NCI-H345 (cell line): ENCODE data around the gene C14orf180.
"Not testable (repeated sequence)": the region's sequence is repeated elsewhere in the genome, so short reads cannot be mapped to it uniquely, and the experiment has no call there.

Experiments used
- DNase-seq: peaks from one replicate; lab custom pipeline; 2025; lab: John Stamatoyannopoulos, UW

Gene C14orf180

GRCh38 chr14:104614126-104614812, 34.7 kb downstream of the C14orf180 start:
- DNase-seq, result no peak

DNA sequence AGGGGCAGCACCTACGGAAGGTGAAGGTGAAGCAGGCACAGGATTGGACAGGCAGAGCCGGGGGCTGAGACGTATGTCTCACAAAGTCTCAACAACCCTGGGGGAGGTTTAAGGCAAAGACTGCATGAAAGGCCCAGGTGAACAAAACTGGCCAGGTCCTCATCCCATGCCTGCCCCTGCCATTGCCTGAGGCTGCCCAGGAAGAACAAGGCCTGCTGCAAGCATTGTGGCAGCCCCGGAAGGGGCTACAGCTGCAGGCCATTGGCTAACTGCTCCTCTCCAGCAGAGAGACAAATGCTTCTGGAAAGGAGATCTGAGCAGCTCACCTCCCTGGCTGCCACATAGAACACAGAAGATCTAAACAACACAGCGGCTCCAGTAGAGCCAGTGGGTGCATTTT, 45.4 kb downstream of the C14orf180 start:
- DNase-seq, result no peak

DNA sequence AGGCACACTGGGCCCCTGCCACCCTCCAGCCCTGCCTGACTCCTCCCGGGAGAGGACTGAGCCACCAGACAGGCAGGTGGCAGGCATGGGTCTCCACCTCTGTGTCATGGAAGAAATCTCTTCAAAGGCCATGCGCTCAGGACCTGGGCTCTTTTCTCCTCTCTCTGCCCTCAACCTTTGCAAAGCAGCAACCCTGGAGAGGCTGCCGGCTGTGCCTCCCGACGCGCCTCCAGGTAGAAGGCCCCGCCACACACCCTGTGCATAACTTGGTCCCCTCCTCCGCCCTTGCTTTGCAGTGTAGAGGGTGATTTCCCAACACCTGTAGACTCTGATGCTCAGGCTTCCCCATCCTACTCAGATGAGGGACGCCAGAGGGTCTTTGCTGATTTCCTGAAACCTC, 53.2 kb downstream of the C14orf180 start:
- peak; percentile 31 for DNase-seq

DNA sequence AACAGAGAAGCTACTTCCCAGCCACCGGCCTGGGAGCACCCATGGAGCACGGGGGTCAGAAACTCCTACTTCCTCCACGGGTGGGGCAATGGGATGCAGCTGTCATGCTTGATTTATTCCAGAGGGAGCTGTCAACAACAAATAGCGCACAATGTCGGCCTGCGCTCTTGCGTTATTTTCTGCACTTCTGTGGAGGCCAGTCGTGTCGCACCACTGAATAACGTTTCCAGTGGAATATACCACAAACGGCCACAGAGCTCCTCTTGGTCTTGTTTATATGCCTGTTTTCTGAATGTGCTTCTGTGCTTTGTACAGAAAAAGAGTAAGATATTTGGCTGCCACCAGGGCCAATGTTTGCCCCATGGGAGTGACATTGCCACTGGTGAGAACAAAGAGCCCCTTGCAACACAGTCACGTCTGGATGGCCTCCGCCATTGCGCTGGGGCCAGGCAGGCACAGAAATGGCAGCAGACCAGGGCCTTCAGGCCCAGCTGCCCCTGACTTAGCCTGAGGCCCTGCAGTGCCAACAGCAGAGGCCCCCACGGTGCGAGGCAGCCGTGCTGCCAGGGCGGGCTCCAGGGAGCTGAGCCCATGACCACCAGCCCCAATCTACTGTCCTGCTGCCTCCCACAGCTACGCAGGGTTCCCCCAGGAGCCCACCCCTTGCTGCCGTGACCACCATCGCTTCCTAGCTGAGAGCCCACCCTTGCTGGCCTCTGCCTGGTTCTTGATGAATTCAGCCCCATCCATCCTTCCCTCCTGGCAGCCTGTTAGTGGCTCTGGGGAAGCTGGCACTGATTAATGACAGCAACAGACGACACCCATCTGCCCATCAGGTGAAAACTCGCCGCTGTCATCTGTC, 53.9 kb downstream of the C14orf180 start:
- no peak for DNase-seq

- DNase-seq, result no peak
These were observed 54.7 kb downstream of the C14orf180 start for GRCh38 chr14:104634138-104634760.

GRCh38 chr14:104634886-104635570, 55.5 kb downstream of the C14orf180 start:
- no peak for DNase-seq

- DNase-seq, result no peak
These were observed 56.2 kb downstream of the C14orf180 start for GRCh38 chr14:104635717-104636116.

- DNase-seq, result no peak
These were observed 56.6 kb downstream of the C14orf180 start for GRCh38 chr14:104636131-104636530.

DNA sequence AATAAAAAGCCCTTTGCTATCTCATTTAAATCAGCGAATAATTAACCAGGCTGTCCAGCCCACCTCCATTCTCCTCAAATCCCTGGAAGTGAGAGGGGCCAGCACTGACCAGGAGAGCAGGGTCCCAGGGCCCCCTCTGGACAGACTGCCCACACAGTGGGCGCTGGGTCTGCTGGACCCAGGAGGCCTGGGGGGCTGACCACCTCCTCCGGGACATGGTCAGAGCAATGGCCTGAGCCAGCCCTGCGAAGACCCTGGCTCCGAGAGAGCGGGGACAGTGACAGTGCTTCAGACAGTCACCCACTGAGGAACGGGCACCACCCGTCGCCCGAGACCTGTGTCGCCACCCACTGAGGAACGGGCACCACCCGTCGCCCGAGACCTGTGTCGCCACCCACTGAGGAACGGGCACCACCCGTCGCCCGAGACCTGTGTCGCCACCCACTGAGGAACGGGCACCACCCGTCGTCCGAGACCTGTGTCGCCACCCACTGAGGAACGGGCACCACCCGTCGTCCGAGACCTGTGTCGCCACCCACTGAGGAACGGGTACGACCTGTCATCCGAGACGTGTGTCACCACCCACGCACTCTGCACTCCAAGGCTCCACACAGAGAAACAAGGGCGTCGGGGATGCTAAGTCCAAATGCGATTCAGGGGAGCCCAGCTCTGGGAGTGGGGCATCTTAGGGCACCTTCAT, 57.4 kb downstream of the C14orf180 start:
- not testable (repeated sequence) for DNase-seq

DNA sequence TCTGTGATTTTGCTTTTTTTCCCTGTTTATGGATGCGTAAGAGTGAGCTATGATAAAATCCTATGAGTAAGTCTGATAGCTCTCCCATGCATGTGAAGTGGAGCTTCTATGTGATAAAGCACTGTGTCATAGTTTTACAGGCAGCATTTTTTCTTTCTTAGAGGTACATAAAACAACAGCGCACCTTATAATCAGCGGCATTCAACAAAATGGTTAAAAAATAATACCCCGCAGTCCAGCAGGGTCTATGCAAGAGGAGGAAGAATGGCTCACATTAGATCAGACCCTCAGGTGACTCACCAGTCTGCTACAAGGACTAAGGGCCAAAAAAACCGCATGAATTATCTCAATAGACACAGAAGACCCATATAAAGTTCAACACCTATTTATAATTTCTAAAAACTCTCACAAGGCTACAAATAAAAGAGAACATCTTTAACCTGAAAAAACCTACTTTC, 58.0 kb downstream of the C14orf180 start:
- DNase-seq, result no peak

GRCh38 chr14:104638190-104638589, 58.6 kb downstream of the C14orf180 start:
- no peak for DNase-seq

DNA sequence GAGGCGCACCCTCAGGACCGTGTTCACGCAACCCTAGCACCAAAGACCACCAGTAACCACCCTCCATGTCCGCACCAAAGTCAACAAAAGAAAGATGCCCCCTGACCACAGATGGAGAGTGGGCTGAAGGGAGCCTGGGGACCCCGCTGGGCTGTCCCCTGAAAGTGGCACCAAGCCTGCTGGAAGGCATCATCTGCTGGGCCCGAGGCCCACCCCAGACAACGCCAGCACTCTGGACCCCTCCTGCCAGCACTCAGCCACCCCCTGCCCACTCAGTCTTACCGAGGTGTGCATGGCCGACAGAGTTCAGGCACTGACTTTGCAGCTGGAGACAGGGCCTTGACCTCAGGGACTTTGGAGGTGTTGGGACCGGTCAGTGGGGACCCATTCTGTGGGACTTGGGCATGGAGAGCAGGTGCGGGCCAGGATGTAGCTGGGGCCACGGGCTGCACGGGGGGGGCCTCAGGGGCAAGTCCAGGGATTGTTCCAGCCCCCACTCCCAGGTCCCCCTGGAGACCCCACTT, 59.4 kb downstream of the C14orf180 start:
- no peak for DNase-seq

GRCh38 chr14:104639471-104639870, 59.9 kb downstream of the C14orf180 start:
- no peak for DNase-seq
